H1 (cell line): Measurements from ENCODE around the gene ZGRF1. TPM values are rescaled to one million over a fixed set of nuclear protein-coding genes. Genes with fewer than 3 reads are reported as not detected.

ENCODE experiments used
- CHD2 ChIP-seq: IDR thresholded peaks from 2 replicates; pipeline ENCODE4 v1.6.1; 2012; ENCODE audit warnings: low read length, improper control_type of control experiment
- RBBP5 ChIP-seq: IDR thresholded peaks from 2 replicates; pipeline ENCODE4 v1.7.1; 2012; ENCODE audit warnings: low read depth, mild to moderate bottlenecking, inconsistent platforms, low read length, moderate library complexity, borderline replicate concordance
- SIN3A ChIP-seq, 2 experiments: IDR thresholded peaks in 1 of 2; conservative IDR thresholded peaks in 1 of 2; 2 replicates each; pipeline ENCODE4 v1.6.1; 2011 to 2012; ENCODE audit warnings: low read length in 2 of 2, improper control_type of control experiment in 1 of 2, low read depth in 1 of 2, mild to moderate bottlenecking in 1 of 2
- SP4 ChIP-seq: IDR thresholded peaks from 2 replicates; pipeline ENCODE4 v1.6.1; 2012; ENCODE audit warnings: low read length, inconsistent platforms
- TAF1 ChIP-seq: IDR thresholded peaks from 2 replicates; pipeline ENCODE4 v1.6.1; 2011; ENCODE audit warnings: mild to moderate bottlenecking, low read depth, low read length
- polyA plus RNA-seq, 7 experiments: library from polyadenylated mRNA; depleted of rRNA in 3 of 7; stranded (reverse) in 5 of 7; unstranded in 2 of 7; fragments of >200 nt in 5 of 7; fragments of 200-250 nt in 2 of 7; gene quantifications; 1 replicate in 5 of 7; 2 replicates in 1 of 7; 4 replicates in 1 of 7; pipeline versions ENCODE4 v1.2.1 to v1.2.3, GENCODE V29; 2011 to 2013; ENCODE audit warnings: missing spikeins in 2 of 7, mixed read lengths in 2 of 7
- total RNA-seq: library from RNA; stranded (reverse); fragmentation: NEBNext Ultra II Directional; extraction: Animal tissue kit (Norgen Biotek cat#: 25700); gene quantifications from 2 replicates; pipeline ENCODE4 v1.2.1, GENCODE V29; 2021
- TF ChIP-seq, protein P1 (sequence below): IDR thresholded peaks from 2 replicates; pipeline ENCODE4 v1.6.1; 2012; ENCODE audit warnings: low read length, inconsistent platforms
- TF ChIP-seq, protein P2 (sequence below): IDR thresholded peaks from 2 replicates; pipeline ENCODE4 v1.6.1; 2012; ENCODE audit warnings: inconsistent platforms

ZGRF1 gene
- total and polyA plus RNA-seq, 2 of the 8 experiments (the other 6 are each of a cell fraction or from before 2014, with no cell fraction given) = 12.0 to 44.6 TPM

- TF ChIP-seq RBBP5 (no peak), SIN3A (conservative IDR thresholded peaks at IDR 0.05 in 1 of 2, IDR thresholded peaks at IDR 0.05 in 1 of 2; ENCODE audit: low read depth in 1 of 2, low read length in 2 of 2) (peak in 1 of 2 experiments; percentile 85; a peak in 1 of 4 replicates), CHD2 (peak; percentile 54; the same call in 1 of the 2 replicates), TAF1 (peak; percentile 77), SP4 (peak; percentile 77; the same call in 1 of the 2 replicates)
- TF ChIP-seq, protein P1, sequence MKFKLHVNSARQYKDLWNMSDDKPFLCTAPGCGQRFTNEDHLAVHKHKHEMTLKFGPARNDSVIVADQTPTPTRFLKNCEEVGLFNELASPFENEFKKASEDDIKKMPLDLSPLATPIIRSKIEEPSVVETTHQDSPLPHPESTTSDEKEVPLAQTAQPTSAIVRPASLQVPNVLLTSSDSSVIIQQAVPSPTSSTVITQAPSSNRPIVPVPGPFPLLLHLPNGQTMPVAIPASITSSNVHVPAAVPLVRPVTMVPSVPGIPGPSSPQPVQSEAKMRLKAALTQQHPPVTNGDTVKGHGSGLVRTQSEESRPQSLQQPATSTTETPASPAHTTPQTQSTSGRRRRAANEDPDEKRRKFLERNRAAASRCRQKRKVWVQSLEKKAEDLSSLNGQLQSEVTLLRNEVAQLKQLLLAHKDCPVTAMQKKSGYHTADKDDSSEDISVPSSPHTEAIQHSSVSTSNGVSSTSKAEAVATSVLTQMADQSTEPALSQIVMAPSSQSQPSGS = peak; percentile 96
- TF ChIP-seq, protein P2, sequence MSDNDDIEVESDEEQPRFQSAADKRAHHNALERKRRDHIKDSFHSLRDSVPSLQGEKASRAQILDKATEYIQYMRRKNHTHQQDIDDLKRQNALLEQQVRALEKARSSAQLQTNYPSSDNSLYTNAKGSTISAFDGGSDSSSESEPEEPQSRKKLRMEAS = peak; percentile 9
These were observed 9.0 kb upstream of the ZGRF1 start (continued) for GRCh38 chr4:112645541-112646329.
